Neuron (in vitro differentiated cells): ENCODE data around the gene KIAA0319L.
A peak's percentile ranks its signal among the peaks of the same experiment; 100 is the strongest.

Source experiments
- H2AFZ ChIP-seq: one replicate; pipeline ENCODE4 v1.6.1; 2013; ENCODE audit warnings: low read depth, mild to moderate bottlenecking, inconsistent platforms, low read length, moderate library complexity
- H3K27me3 ChIP-seq: one replicate; pipeline ENCODE4 v1.6.1; 2013; ENCODE audit warnings: low read length; ENCODE audit not compliant: insufficient read depth
- H3K36me3 ChIP-seq: one replicate; pipeline ENCODE4 v1.6.1; 2013; ENCODE audit warnings: low read length; ENCODE audit not compliant: insufficient read depth
- H3K4me1 ChIP-seq: one replicate; pipeline ENCODE4 v1.6.1; 2013; ENCODE audit warnings: low read length; ENCODE audit not compliant: insufficient read depth
- H3K4me3 ChIP-seq: 2 replicates; pipeline ENCODE4 v1.5.1; 2013; ENCODE audit warnings: mild to moderate bottlenecking, low read length, moderate library complexity
- H3K9me3 ChIP-seq: one replicate; pipeline ENCODE4 v1.6.1; 2013; ENCODE audit warnings: low read length

The KIAA0319L gene

DNA sequence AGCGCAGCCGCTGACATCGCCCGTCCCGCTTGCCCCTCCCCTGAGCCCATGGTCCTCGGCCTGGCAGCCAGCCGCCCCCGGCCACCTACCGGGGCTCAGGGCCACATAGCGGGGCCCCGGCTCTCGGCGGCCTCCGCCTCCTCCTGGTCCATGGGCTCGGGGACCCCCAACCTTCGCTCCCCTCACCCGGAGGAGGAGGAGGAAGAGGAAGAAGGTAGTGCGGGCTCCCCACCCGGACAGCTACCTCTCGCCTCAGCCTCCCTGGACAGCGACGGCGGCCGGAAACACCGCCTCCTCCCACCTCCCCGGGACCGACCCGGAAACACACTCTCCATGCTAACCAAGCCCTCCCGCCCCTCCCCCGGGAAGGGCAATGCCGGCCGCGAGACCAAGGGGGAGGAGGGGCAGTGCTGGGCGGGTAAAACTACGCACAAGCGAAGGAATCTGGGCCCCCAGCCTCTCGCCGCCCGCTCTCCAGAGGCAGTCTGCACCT lies at the start of gene KIAA0319L:
TSS of gene KIAA0319L (minus strand) at position 286 of the 493 bp plus-strand sequence. CDS start 2,912 bp downstream, outside the sequence.
- Histone ChIP-seq H2AFZ (peak within 1 kb of the TSS; percentile 81), H3K36me3 (peaks cover 27% of the 10 kb centered on the region), H3K4me3 (peak within 1 kb of the TSS; percentile 69), H3K4me1 (peaks cover 42% of the 10 kb centered on the region), H3K9me3 (no peaks in the 10 kb centered on the region), H3K27me3 (no peaks in the 10 kb centered on the region)

DNA sequence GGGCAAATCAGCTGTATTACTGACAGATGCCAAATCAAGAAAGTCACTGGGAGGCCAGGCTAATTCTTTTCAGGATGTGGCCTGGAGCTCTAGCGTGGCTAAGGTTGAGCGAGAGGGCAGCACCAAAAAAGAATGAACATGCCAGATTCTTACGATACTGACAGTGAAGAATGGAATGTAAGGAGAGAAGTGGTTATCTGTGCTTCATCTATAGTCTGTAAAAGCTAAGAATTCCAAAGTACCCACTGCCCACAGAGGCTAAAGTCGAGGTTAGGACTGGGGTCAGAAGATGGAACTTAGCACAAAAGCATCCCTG lies 48.6 kb upstream of the KIAA0319L start:
- Histone ChIP-seq H3K36me3 (peaks cover 72% of the 10 kb centered on the region), H3K27me3 (no peaks in the 10 kb centered on the region), H2AFZ (no peak overlapping the region), H3K4me1 (peaks cover 19% of the 10 kb centered on the region), H3K4me3 (no peak overlapping the region), H3K9me3 (peaks cover 1% of the 10 kb centered on the region)

DNA sequence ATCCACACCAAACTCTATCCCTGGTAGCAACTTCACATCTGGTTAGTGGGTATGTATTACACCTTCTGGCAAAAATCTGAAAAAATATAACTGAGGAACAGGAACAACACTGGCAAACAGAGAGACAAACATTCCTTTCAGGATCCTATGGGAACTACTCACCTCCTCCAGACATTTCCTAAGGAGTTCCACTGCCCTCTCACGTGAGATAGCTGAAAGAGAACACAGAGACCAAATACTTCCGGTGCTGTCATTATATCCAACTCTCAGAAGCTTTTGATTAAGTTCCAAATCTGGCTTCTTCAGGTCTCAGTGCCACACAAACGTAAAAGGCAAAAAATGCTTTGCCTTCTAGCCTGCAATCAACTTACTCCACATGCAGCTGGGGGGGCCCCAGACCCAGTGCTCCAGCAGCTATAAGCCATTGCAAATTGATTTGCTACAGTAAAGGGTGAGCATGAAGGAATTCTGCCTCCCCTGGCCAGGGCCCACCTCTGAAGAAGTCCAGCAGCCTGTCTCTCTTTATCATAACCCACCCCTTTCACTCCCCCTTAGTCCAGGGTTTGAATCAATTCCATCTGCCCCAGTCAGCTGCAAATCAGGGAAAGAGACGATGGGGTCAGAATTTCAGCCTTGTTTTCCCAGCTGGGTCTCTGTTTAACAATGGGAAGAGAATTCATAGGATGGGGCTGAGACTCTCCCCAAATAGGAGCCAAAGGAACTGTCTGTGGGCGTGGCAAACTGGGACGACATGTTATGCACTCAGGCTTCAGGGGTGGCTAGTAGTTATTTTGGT lies 48.1 kb upstream of the KIAA0319L start:
- Histone ChIP-seq H3K27me3 (no peaks in the 10 kb centered on the region), H3K9me3 (peaks cover 1% of the 10 kb centered on the region), H3K4me1 (peaks cover 19% of the 10 kb centered on the region), H3K36me3 (peaks cover 70% of the 10 kb centered on the region), H3K4me3 (no peak overlapping the region), H2AFZ (no peak overlapping the region)

DNA sequence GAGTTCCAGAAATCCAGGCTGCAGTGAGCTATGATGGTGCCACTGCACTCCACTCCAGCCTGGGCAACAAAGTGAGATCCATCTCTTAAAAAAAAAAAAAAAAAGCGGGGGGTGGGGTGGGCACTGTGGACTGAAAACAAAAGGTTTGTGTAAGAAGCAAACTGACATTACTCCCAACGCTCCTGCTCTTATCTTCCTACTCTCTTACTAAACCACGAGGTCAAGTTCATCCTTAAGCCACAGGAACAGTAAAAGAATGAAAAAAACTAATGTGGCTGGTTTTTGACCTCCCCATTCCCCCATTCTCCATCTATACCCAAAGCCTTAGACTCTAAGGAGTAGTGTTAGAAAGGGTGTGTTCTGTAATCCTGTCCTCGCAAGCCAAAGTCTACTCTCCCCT lies 46.7 kb upstream of the KIAA0319L start:
- no peak overlapping the region for H3K4me3 ChIP-seq
- H3K4me1 ChIP-seq, result peaks cover 19% of the 10 kb centered on the region
- peaks cover 64% of the 10 kb centered on the region for H3K36me3 ChIP-seq
- no peaks in the 10 kb centered on the region for H3K27me3 ChIP-seq
- H3K9me3 ChIP-seq, result peaks cover 1% of the 10 kb centered on the region
- H2AFZ ChIP-seq, result no peak overlapping the region

DNA sequence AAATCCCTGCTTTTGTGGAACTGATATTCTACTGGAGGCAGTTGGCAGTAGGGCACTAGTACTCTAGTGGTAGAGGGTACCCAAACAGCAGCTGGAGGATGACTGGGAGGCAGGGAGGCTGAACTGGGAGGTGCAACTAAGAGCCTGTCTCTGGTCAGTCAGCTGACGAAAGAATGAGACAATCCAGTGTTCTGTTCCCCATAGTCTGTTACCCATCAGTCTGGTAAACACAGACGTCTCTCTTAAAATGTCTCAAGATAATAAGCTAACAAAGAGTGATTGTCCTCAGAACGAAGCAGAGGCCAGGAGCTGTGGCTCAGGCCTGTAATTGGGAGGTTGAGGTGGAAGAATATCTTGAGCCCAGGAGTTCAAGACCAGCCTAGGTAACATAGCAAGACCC lies 46.3 kb upstream of the KIAA0319L start:
- Histone ChIP-seq H3K4me1 (peaks cover 19% of the 10 kb centered on the region), H3K27me3 (no peaks in the 10 kb centered on the region), H3K4me3 (no peak overlapping the region), H2AFZ (no peak overlapping the region), H3K9me3 (peaks cover 1% of the 10 kb centered on the region), H3K36me3 (peaks cover 59% of the 10 kb centered on the region)

DNA sequence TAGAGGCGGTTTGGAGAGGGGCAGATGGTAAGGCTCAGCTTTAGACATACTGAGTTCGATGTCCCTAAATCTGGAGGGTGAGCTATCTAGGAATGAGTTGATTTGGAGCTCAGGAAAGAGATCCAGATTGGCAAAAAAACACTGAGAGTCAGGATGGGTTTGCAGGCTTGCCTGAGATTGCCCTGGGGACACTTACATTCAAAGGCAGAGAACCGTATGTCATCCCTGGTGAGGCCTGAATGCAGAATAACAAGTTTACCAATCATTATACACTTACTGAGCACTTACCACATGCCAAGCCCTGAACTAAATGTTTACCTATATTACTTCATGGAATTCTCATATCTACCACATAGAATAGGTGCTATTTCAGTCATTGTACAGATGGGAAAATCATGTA lies 43.4 kb upstream of the KIAA0319L start:
- Histone ChIP-seq H2AFZ (no peak overlapping the region), H3K4me3 (no peak overlapping the region), H3K4me1 (peaks cover 10% of the 10 kb centered on the region), H3K36me3 (peaks cover 51% of the 10 kb centered on the region), H3K27me3 (no peaks in the 10 kb centered on the region), H3K9me3 (no peaks in the 10 kb centered on the region)

DNA sequence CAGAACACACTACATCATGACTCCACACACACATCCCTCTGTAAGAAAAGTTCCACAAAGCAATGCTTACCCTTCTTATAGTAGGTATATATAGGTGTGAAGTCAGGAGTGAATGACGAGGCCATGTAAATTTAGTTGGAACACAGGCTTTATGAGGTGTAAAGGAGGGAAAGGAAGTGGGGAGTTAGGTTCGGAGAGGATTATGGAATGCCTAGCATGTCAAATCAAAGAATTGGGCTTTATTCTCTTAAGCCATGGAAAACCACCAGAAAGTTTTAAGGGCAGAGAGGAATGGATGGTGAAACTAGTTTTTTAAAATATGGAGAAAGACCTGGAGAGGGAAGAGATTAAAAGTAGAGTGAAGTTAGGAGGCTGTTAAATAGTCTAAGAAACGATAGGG lies 42.2 kb upstream of the KIAA0319L start:
- Histone ChIP-seq H3K4me3 (no peak overlapping the region), H2AFZ (no peak overlapping the region), H3K4me1 (no peaks in the 10 kb centered on the region), H3K36me3 (peaks cover 45% of the 10 kb centered on the region), H3K9me3 (no peaks in the 10 kb centered on the region), H3K27me3 (no peaks in the 10 kb centered on the region)

DNA sequence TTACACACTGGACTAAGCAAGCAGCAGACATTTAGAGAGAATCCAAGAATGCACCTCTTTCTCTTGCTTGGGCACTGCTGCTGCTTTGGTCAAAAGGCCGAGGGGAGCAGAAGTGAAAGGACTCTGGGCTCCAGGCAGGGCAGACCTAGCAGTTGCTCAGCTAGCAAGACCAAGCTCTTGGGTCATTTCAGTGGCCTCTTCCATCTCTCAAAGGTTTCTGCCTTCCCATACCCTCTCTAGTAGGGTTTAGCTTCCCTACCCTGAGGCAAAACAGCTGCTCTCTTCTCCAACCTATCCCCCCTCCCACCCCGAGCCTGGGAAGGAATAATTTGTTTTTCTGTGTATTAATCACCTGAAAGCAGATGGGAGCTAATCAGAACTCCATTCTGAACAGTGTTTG lies 41.7 kb upstream of the KIAA0319L start:
- H3K4me1 ChIP-seq, result no peaks in the 10 kb centered on the region
- no peaks in the 10 kb centered on the region for H3K27me3 ChIP-seq
- H3K4me3 ChIP-seq, result no peak overlapping the region
- H3K36me3 ChIP-seq, result peaks cover 41% of the 10 kb centered on the region
- no peak overlapping the region for H2AFZ ChIP-seq
- no peaks in the 10 kb centered on the region for H3K9me3 ChIP-seq

DNA sequence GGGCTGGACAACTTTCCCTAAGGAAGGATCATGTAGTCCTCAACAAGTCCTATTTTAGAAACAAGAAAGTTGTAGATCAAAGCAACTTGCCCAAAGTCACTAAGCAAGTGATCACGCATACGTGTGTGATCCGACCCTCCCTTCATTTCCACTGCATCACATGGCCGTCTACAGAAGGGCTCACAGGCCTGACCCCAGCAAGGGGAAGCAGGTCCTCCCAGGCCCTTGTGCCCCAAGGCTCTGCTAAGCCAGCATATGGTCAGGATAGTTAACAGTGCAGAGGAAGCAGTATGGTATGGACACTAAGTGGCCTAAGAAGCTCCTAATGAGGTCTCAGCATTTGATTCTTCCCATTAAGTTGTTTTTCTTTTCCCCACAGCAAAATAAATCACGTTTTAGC lies 40.7 kb upstream of the KIAA0319L start:
- H2AFZ ChIP-seq, result no peak overlapping the region
- H3K27me3 ChIP-seq, result no peaks in the 10 kb centered on the region
- H3K4me1 ChIP-seq, result no peaks in the 10 kb centered on the region
- H3K4me3 ChIP-seq, result no peak overlapping the region
- peaks cover 30% of the 10 kb centered on the region for H3K36me3 ChIP-seq
- H3K9me3 ChIP-seq, result no peaks in the 10 kb centered on the region

DNA sequence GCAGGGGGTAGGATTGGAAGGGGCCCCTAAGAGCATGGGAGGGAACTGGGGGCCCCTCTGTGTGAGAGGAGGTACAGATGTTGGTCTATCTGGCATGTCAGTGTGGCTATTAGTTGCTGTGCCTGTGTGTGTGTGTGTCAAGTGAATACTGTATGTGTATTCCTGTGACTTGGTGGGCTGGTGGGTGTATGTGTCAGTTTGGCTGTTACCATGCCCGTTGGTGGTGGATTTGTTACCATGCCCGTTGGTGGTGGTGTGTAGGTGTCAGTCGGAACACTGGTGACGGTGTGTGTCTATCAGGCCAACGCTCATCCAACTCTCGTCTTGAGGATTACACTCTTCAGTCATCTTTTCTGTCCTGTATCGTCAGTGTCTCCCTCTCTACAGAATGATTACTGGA lies 38.5 kb upstream of the KIAA0319L start:
- H2AFZ ChIP-seq, result no peak overlapping the region
- no peak overlapping the region for H3K4me3 ChIP-seq
- no peaks in the 10 kb centered on the region for H3K9me3 ChIP-seq
- no peaks in the 10 kb centered on the region for H3K4me1 ChIP-seq
- H3K36me3 ChIP-seq, result peaks cover 12% of the 10 kb centered on the region
- H3K27me3 ChIP-seq, result no peaks in the 10 kb centered on the region

DNA sequence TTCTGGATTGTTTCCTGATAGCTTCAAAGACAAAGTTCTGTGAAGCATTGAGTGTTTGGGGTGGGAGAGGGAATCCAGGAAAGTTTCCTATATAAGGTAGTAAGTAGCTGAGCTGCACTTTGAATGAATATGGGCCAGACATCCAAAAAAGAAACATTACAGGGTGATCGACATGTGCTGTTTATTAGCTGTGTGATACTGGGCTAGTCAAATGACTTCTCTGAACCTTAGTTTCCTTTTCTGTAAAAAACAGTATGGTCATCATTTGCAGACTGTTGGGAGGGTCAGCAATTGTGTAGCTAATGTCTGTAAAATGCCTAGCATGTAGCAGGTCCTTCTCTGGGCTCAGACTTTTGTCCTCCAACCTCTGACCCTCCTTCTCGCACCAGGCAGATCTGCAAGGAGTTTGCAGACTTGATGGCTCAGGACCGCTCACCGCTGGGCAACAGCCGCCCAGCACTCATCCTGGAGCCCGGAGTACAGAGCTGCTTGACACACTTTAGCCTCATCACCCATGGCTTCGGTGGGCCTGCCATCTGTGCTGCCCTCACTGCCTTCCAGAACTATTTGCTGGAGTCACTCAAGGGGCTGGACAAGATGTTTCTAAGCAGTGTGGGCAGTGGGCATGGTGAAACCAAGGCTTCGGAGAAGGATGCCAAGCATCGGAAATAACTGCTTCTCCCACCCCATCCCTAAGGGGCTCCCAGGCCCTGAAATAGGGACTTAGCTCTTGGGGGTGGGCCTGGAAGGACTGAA lies 37.0 kb upstream of the KIAA0319L start:
- no peak overlapping the region for H2AFZ ChIP-seq
- H3K9me3 ChIP-seq, result no peaks in the 10 kb centered on the region
- H3K4me3 ChIP-seq, result no peak overlapping the region
- H3K4me1 ChIP-seq, result no peaks in the 10 kb centered on the region
- H3K27me3 ChIP-seq, result no peaks in the 10 kb centered on the region
- H3K36me3 ChIP-seq, result peaks cover 2% of the 10 kb centered on the region

DNA sequence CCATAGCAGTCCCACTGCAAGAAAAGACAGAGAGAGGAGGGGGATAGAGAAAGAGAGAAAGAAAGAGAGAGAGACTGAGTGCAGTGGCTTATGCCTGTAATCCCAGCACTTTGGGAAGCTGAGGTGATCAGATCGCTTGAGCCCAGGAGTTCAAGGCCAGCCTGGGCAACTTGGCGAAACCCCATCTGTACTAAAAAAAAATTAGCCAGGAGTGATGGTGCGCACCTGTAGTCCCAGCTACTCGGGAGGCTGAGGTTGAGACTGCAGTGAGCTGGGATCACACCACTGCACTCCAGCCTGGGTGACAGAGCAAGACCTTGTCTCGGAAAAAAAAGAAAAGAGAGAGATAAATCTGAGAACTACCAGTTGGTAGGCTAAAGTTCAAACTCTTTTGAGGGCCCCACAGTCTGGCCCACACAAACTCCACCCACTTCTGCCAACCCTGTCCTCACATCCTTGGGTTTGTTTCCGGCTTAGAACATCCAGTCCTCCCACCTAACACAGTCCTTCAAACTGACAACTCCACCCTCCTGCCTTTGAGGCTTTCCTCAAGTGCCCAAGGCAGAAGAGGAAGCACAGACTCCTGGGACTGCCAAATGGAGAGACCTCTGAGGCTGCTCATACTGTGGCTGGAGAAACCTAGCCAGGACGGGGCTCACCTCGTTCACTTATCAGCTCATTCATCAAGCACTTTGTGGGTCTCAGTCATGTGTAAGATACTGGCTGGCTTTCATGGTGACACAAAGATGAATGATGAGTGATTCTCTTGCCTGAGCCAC lies 36.0 kb upstream of the KIAA0319L start:
- H3K27me3 ChIP-seq, result no peaks in the 10 kb centered on the region
- no peak overlapping the region for H2AFZ ChIP-seq
- no peaks in the 10 kb centered on the region for H3K4me1 ChIP-seq
- no peaks in the 10 kb centered on the region for H3K9me3 ChIP-seq
- H3K4me3 ChIP-seq, result no peak overlapping the region
- H3K36me3 ChIP-seq, result peaks cover 2% of the 10 kb centered on the region

DNA sequence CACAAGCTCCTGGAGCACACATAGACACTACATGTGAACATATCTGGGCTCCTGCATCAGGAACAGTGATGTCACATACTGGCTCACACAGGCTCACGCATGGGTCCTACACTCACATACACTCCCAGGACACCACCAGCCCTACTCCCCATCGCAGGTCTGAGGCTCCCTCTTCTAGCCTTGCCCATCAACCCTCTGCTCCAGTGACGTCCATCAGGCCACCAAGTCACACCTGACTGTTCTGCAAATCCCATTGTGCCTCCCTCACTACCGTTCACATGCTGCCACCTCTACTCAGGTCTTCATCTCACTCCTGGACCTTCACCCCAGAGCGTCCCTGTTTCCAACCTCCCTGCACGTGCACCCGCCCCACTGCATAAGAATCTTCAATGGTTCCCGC lies 34.0 kb upstream of the KIAA0319L start:
- Histone ChIP-seq H3K27me3 (no peaks in the 10 kb centered on the region), H3K36me3 (peaks cover 2% of the 10 kb centered on the region), H3K9me3 (no peaks in the 10 kb centered on the region), H3K4me1 (no peaks in the 10 kb centered on the region), H3K4me3 (no peak overlapping the region), H2AFZ (no peak overlapping the region)
